ENCODE measurements around the gene CALCOCO1.
A peak's percentile ranks its signal among the peaks of the same experiment; 100 is the strongest.
"Not testable (repeated sequence)": the region's sequence is repeated elsewhere in the genome, so short reads cannot be mapped to it uniquely, and the experiment has no call there.

The CALCOCO1 gene

DNA sequence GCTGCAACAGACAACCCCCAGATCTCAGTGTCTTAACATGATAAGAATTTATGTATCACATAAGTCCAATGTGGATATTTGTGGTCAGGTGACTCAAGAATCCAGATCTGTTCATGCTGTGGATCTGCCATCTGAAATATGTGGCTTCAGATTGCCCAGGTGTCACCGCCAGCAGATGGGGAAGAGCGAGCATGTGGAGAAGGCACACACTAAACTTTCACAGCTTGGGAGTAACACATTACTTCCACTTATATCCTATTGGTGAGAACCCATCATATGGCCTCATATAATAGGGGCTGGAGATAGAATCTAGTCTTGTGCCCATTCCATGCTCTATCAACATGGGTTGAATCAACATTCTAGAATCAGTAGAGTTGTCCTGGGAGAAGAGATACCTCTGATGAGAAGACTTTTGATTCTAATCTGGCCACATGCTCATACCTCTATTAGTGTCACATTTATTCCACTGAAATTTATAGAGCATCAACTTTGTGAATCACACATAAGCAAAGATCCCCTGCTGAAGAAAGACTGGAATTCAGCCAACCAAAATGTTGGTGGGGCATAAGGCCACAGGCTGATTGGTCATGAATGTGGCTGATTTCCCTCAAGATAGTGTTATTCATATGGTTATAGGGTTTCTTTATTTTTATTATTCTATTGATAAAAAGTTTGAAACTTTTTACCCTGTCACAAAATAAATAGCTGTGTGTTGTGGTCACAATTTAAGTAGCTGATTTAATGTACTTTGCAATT, 6.0 kb upstream of the CALCOCO1 start:
- no peak for DNase-seq

DNA sequence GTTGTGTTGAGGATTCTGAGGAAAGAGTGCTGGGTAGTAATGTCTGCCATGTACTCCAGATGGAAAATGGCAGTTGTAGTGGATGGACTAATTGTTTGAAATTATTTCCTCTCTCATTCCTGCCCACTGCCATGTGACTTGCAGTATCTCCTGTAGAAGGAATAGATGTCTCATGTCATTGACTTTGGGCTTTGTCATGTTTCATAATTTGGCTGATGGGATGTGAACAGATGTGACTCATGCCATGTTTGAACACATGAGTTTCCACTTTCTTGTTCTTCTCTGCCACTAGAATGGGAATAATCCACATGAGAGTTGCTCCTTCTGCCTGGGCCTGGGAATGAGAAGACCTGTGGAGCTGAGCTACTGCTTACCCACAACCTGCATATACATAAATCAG, 2.4 kb upstream of the CALCOCO1 start:
- DNase-seq = no peak

- DNase-seq = no peak
These were observed 954 bp upstream of the CALCOCO1 start for GRCh38 chr12:53728206-53728605.

GRCh38 chr12:53726946-53727309, 324 bp downstream of the CALCOCO1 start:
- peak; percentile 24 to 31 for DNase-seq

DNA sequence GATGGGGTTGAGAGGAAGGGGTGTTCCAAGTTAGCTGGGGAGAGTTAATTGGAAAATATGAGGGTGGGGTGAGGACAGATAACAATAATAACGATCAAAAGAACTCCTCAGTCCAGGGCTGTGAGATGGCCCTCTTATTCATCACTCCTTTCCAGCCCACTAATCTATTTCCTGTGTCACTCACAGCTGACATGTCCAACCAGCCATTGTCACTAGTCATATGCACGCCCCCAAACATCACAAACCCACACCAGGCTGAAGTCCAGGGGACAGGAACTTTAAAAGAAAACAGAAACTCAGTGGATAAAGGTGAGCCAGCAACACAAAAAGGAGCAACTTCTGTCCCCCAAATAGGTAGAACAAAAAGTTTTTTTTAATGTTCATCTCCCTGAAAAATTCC, 911 bp downstream of the CALCOCO1 start:
- no peak for DNase-seq

GRCh38 chr12:53725824-53726223, 1.4 kb downstream of the CALCOCO1 start:
- DNase-seq = no peak

GRCh38 chr12:53722450-53723041, 4.7 kb downstream of the CALCOCO1 start:
- DNase-seq = no peak

DNA sequence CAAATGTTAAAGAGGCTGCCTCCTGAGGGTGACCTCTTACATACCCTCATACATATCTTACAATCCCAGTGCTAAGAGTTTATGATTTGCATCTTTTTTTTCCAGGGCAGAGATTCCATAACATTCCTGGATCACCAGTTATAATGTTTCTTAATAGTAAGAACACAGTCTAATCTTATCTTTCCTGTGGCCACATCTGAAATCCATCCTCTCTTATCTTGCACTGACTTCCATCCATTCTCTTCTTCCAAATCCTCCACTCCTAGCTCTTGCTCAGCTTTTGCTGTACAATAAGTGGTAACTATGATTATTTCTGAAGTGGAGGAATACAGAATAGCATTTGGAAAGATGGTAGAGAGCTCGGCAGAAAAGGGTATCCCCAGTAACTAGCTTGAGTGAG, 6.3 kb downstream of the CALCOCO1 start:
- DNase-seq = no peak

GRCh38 chr12:53719649-53720048, 7.6 kb downstream of the CALCOCO1 start:
- DNase-seq = no peak

DNA sequence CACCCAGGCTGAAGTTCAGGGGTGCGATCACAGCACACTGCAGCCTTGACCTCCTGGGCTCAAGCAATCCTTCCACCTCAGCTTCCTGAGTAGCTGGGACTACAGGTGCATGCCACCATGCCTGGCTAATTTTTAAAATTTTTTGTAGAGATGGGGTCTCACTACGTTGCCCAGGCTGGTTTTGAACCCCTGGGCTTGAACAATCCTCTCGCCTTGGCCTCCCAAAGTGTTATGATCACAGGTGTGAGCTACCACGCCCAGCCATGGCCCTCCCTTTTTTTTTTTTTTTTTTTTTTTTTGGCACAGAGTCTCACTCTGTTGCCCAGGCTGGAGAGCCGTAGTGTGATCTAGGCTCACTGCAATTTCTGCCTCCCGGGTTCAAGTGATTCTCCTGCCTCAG, 8.7 kb downstream of the CALCOCO1 start:
- DNase-seq = not testable (repeated sequence)

DNA sequence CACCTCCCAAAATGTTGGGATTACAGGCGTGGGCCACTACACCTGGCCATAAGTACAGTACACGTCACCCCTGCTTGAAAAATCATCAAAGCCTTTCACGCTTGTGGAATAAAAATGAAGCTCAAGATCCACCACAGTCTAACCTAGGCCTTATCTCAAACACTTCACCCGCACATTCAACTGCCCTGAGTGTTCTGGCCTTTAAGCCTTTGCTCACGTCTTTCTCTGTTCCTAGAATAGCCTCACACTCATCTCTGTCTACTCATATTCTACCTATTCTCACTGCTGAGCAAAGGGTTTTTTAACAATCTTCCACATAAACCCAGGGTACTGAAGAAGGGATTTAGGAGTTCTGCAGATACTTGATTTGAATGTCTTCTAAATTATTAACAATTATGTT, 9.9 kb downstream of the CALCOCO1 start:
- DNase-seq = no peak

DNA sequence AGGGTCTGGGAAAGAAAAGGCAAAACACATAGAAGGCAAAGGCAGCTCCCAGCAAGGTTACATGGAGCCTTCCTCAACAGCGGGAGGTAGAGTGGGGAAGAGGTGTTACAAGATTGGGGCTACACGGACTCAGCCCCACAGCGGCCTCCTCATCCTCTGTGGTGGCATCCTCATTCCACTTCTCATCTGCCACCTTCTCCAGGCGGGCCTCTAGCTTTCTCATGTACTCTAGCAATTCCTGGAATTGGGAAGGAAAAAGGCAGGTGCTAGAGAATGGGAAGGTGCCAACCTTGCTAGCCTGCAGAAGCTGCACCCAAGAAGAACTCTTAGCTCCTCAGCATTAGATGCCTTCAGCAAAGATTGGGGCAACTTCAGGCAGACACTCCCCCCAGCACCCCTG, 13.2 kb downstream of the CALCOCO1 start:
- no peak for DNase-seq

DNA sequence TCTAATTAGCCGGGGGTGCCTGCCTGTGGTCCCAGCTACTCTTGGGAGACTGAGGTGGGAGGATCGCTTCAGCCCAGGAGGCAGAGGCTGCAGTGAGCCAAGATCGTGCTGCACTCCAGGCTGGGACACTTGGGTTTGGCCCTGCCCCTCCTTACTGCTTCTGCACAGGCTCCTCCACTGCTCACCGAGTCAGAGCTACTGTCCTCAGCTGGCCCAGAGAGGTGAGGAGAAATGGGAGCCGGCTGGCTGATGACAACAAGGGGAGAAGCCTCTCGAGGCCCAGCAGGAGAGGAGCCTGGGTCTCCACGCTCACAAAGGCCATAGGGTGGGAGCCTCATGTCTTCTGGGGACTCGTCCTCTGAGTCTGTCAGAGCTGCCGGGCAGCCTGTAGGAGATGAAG, 13.7 kb downstream of the CALCOCO1 start:
- no peak for DNase-seq

DNA sequence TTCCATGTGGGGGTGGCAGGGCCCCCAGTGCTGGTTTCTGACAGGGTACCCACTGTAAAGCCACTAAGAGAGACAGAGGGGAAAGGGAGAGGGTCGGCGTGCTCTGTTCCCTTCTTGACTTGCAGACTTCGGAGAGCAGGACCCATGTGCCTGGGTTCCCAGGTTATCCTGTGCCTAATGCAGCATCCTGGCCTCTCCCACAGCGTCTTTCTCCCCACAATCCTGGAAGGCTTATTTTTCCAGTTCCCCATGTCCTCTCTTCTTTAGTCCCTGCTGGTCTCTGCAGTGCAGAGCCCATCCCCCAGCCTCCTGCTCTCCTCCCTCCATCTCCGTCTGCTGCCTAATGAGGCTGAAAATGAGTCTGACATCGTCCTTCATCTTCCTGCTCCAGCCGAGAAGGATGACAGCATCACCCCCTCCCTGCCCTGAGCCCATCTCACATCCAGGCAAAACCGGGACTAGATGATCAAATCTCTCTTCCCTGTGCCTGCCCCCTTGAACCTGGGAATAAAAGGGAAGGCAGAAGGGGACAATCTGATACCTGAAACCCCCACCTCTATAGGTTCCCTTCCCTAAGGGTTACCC, 15.1 kb downstream of the CALCOCO1 start:
- DNase-seq = peak in 1 of 2 experiments; percentile 17

DNA sequence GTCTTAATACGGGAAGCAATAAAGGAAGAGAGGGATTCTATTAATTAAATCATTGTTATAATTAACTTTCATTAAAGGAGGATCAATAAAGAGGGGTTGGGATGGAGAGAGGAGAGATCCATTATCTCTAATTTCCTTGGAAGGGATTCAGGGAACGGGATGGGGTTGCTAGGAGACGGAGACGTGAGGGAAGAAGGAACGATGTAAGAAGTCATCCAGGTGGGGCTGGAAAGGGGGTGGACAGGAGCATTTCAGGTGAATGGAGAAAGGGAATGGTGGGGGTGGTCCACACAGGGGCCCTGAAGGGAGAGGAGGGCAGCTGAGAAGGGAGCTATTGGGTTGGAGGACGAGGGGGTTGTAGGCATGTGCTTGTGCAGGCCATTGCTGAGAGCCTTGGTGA, 17.2 kb downstream of the CALCOCO1 start:
- DNase-seq = no peak

- no peak for DNase-seq
These were observed 17.6 kb downstream of the CALCOCO1 start for GRCh38 chr12:53709671-53710070.

GRCh38 chr12:53706080-53706479, 21.2 kb downstream of the CALCOCO1 start:
- DNase-seq = no peak

DNA sequence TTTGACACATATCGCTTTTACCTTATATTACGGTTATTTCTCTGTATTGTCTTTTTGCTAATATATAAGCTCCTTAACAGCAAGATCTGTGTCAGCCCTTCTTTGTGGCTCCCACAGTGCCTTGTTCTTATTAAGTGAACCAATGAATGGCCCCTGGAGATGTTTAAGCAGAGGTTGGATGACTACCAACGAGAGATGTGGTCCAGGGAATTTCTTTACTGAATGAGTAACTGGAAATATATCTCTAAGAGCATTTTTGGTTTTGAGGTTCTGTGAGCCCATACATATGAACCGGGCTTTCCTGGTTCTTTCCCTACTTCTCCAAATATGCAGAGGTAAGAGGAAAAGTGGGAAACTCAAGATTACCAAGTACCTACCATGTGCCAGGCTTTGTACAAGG, 23.5 kb downstream of the CALCOCO1 start:
- no peak for DNase-seq

DNA sequence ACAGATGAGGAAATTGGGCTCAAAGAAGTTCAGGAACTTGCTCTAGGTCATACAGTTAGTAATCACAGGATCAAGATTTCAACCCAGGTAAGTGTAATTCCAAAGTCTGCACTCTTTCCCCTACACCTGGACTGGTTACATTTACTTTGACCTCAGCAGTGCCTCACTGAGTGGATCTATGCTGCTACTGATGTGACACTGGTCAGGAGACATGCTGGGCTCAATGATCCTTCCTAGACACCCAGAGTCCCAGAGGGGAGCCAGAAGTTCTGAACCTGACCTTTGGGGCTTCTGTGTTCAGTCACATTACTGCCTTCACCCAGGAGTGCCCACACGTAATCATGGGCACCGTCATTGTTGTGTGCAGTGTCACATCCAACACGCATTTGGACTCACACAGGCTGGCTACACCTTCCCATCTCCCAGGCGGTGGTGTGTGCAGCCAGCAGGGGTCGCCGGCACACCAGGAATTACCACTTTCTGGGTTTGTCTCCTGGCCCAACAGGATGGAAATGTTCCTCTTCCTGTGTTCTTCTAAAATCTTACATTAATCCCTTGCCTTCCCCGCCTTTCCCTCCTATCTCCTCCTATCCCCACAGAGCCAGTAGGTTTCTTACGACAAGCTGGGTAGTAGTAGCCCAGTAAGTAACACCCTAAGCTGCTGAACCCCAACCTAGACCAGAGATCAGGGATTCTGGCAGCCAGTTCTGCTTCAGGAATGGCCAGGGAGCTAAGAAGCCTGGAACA, 25.6 kb downstream of the CALCOCO1 start:
- DNase-seq = peak; percentile 39 to 83

GRCh38 chr12:53700567-53700966, 26.7 kb downstream of the CALCOCO1 start:
- no peak for DNase-seq

DNA sequence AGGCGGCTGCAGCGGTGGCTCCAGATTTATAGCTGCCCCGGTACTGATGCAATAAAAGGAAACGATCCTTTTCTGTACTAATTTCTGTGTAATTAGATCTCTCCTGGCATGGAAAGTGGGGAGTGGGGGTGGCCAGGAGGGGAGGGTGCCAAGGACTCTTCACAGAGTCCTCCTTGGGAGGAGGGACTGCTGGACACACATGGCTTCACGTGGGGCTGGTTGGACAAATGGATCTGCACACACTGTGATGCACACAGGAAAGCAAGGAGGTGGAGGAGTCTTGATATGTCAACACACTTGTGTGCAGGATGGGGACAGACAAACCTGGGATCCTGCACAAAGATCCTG, 27.6 kb downstream of the CALCOCO1 start:
- no peak for DNase-seq

GRCh38 chr12:53698948-53699677, 28.1 kb downstream of the CALCOCO1 start:
- DNase-seq = no peak

GRCh38 chr12:53696655-53697331, 30.5 kb downstream of the CALCOCO1 start:
- DNase-seq = peak; percentile 61 to 68
